HepG2 (cell line): Measurements from ENCODE around the gene MAPK12. TPM values are rescaled to one million over a fixed set of nuclear protein-coding genes. Genes with fewer than 3 reads are reported as not detected.
A peak's percentile ranks its signal among the peaks of the same experiment; 100 is the strongest.

Experiments
- ATAC-seq: fragments of 200-7000 bp; cut with Tn5 transposase; 3 replicates; pipeline ENCODE4 v1.9.1; 2020; ENCODE audit warnings: mild to moderate bottlenecking, moderate library complexity
- BruUV-seq: library from RNA; stranded (reverse); fragments of 400-500 nt; replicated peaks from 2 replicates; lab custom pipeline; 2021; lab: Mats Ljungman, UMichigan
- CTCF ChIA-PET: fragments of 300-600 bp; formaldehyde crosslinking; extraction: SDS; loops from one replicate; lab custom pipeline; 2021; ENCODE audit warnings: low total read pairs, inconsistent platforms, low intra/inter-chr PET ratio; lab: Yijun Ruan, JAX
- POLR2A ChIA-PET: fragments of 350-600 bp; sonication (Branson Sonifier 250); formaldehyde crosslinking; loops from one replicate; lab custom pipeline; 2020; ENCODE audit warnings: antibody characterized with exemption, inconsistent platforms; lab: Yijun Ruan, JAX
- DNase-seq: peaks from one replicate; pipeline ENCODE4 v3.0.0-alpha.2; 2015; ENCODE audit warnings: low spot score
- FAIRE-seq: peaks from 3 replicates; lab custom pipeline; 2011; peaks lifted over from hg19 to GRCh38; lab: Jason Lieb, UNC
- H2AFZ ChIP-seq: one replicate; pipeline ENCODE4 v1.6.1; 2011; ENCODE audit warnings: low read length, inconsistent platforms
- H3K27ac ChIP-seq: fragments of 300-600 bp; 3 replicates; pipeline ENCODE4 v1.8.0; 2011; ENCODE audit warnings: mixed run types, mild to moderate bottlenecking, mixed read lengths, low read length, inconsistent platforms; ENCODE audit not compliant: insufficient read depth; ENCODE audit errors: extremely low read length
- H3K27me3 ChIP-seq, 2 experiments: fragments of 200-600 bp in 1 of 2; 2 replicates in 1 of 2; 3 replicates in 1 of 2; pipeline versions ENCODE4 v1.6.0 to v1.8.0; 2011; ENCODE audit warnings: low read length in 2 of 2, mild to moderate bottlenecking in 2 of 2, moderate library complexity in 2 of 2, inconsistent platforms in 1 of 2; ENCODE audit not compliant: insufficient read depth in 2 of 2, control insufficient read depth in 1 of 2
- H3K36me3 ChIP-seq, 2 experiments: fragments of 200-600 bp in 1 of 2; replicated peaks in 1 of 2; 2 replicates in 1 of 2; 3 replicates in 1 of 2; pipeline versions ENCODE4 v1.5.1 to v1.8.0; 2011; ENCODE audit warnings: low read length in 2 of 2, inconsistent platforms in 1 of 2; ENCODE audit not compliant: insufficient read depth in 2 of 2, control insufficient read depth in 1 of 2
- H3K4me1 ChIP-seq: 2 replicates; pipeline ENCODE4 v1.5.1; 2012; ENCODE audit warnings: low read length, inconsistent platforms; ENCODE audit not compliant: insufficient read depth
- H3K4me2 ChIP-seq: 2 replicates; pipeline ENCODE4 v1.6.0; 2011; ENCODE audit warnings: low read depth, low read length, inconsistent platforms
- H3K4me3 ChIP-seq, 3 experiments: fragments of 200-600 bp in 1 of 3; sonication (generic), shearing (Covaris generic) in 1 of 3; replicated peaks in 1 of 3; 2 replicates each; pipeline ENCODE4 v1.5.1; 2011 to 2016; ENCODE audit warnings: low read length in 3 of 3, inconsistent platforms in 2 of 3, low read depth in 2 of 3, mild to moderate bottlenecking in 2 of 3, control low read depth in 1 of 3, mixed read lengths in 1 of 3; ENCODE audit not compliant: insufficient read depth in 1 of 3
- H3K79me2 ChIP-seq: one replicate; pipeline ENCODE4 v1.6.1; 2011; ENCODE audit warnings: low read length, inconsistent platforms; ENCODE audit not compliant: insufficient read depth
- H3K9ac ChIP-seq: 2 replicates; pipeline ENCODE4 v1.6.0; 2011; ENCODE audit warnings: mild to moderate bottlenecking, low read depth, low read length, inconsistent platforms; ENCODE audit not compliant: insufficient read depth
- H3K9me3 ChIP-seq: 2 replicates; pipeline ENCODE4 v1.5.1; 2012; ENCODE audit warnings: mild to moderate bottlenecking, low read length
- H4K20me1 ChIP-seq: 2 replicates; pipeline ENCODE4 v1.6.0; 2011; ENCODE audit warnings: inconsistent platforms, mild to moderate bottlenecking, low read length, moderate library complexity; ENCODE audit not compliant: insufficient read depth
- CBFB ChIP-seq: sonication (generic); formaldehyde crosslinking; IDR thresholded peaks from 2 replicates; pipeline ENCODE4 v1.4.0; 2020; ENCODE audit warnings: missing genetic modification reagents
- ERF ChIP-seq: IDR thresholded peaks from 2 replicates; pipeline ENCODE4 v1.6.1; 2018; ENCODE audit warnings: missing biosample characterization, missing genetic modification reagents
- GZF1 ChIP-seq: sonication (generic); formaldehyde crosslinking; IDR thresholded peaks from 2 replicates; pipeline ENCODE4 v1.5.1; 2020; ENCODE audit warnings: mild to moderate bottlenecking, missing genetic modification reagents
- JUN ChIP-seq: sonication (generic); formaldehyde crosslinking; IDR thresholded peaks from 2 replicates; pipeline ENCODE4 v1.4.0; 2020; ENCODE audit warnings: mild to moderate bottlenecking, missing genetic modification reagents
- MEIS1 ChIP-seq: sonication (generic); formaldehyde crosslinking; IDR thresholded peaks from 2 replicates; pipeline ENCODE4 v1.9.0; 2021; ENCODE audit warnings: mild to moderate bottlenecking, missing genetic modification reagents, moderate library complexity, borderline replicate concordance
- NR2F1 ChIP-seq, 2 experiments: fragments of 450-650 bp in 1 of 2; formaldehyde crosslinking in 1 of 2; IDR thresholded peaks; 2 replicates each; pipeline versions ENCODE4 v1.5.0 to v1.6.1; 2016 to 2020; ENCODE audit warnings: mild to moderate bottlenecking in 1 of 2, missing compliant biosample characterization in 1 of 2, missing genetic modification reagents in 1 of 2, moderate library complexity in 1 of 2
- SCMH1 ChIP-seq: sonication (generic); formaldehyde crosslinking; IDR thresholded peaks from 2 replicates; pipeline ENCODE4 v1.9.0; 2021; ENCODE audit warnings: missing genetic modification reagents, mild to moderate bottlenecking, borderline replicate concordance
- SP5 ChIP-seq: IDR thresholded peaks from 2 replicates; pipeline ENCODE4 v1.6.1; 2016; ENCODE audit warnings: low read depth, borderline replicate concordance
- ZBTB46 ChIP-seq: sonication (generic); formaldehyde crosslinking; IDR thresholded peaks from 2 replicates; pipeline ENCODE4 v1.4.0; 2020; ENCODE audit warnings: mild to moderate bottlenecking, missing genetic modification reagents, borderline replicate concordance
- ZNF629 ChIP-seq: sonication (generic); formaldehyde crosslinking; conservative IDR thresholded peaks from 2 replicates; pipeline ENCODE4 v1.5.0; 2020; ENCODE audit warnings: missing genetic modification reagents
- ZNF703 ChIP-seq: sonication (generic); formaldehyde crosslinking; IDR thresholded peaks from 2 replicates; pipeline ENCODE4 v1.5.1; 2020; ENCODE audit warnings: missing genetic modification reagents, mild to moderate bottlenecking, moderate library complexity, borderline replicate concordance
- ZNF766 ChIP-seq: sonication (generic); formaldehyde crosslinking; IDR thresholded peaks from 2 replicates; pipeline ENCODE4 v1.5.0; 2020; ENCODE audit warnings: missing genetic modification reagents, borderline replicate concordance
- ZNF800 ChIP-seq: sonication (generic); formaldehyde crosslinking; IDR thresholded peaks from 2 replicates; pipeline ENCODE4 v1.4.0; 2020; ENCODE audit warnings: missing genetic modification reagents
- ZNF83 ChIP-seq: sonication (generic); formaldehyde crosslinking; IDR thresholded peaks from 2 replicates; pipeline ENCODE4 v1.4.0; 2020; ENCODE audit warnings: missing genetic modification reagents, mild to moderate bottlenecking, borderline replicate concordance
- WGBS: methylation state at CpG from one replicate; pipeline ENCODE4 v1.1.6; 2017; ENCODE audit warnings: low lambda C conversion rate; 5-methylcytosine and 5-hydroxymethylcytosine counted together
- in situ Hi-C: cut with HindIII; loops from 2 replicates; pipeline ENCODE4 v1.10.0; 2017; ENCODE audit warnings: low pct_unique_long_range_greater_than_20kb; ENCODE audit not compliant: extremely low pct_ligation_motif_present
- intact Hi-C: fragments of 100-400 bp; cut with micrococcal nuclease; formaldehyde crosslinking; loops from one replicate; pipeline ENCODE4 v1.10.0; 2022; ENCODE audit not compliant: unreplicated experiment
- polyA plus RNA-seq, 8 experiments: library from polyadenylated mRNA; depleted of rRNA in 3 of 8; stranded (reverse) in 7 of 8; unstranded in 1 of 8; fragments of >200 nt; fragmentation: Illumina TruSeq in 4 of 8; extraction: Trizol in 4 of 8; gene quantifications; 2 replicates each; pipeline versions ENCODE4 v1.2.1 to v1.2.3, GENCODE V29; 2011 to 2016; ENCODE audit warnings: low read depth in 4 of 8, missing spikeins in 1 of 8, mixed read lengths in 1 of 8; ENCODE audit not compliant: insufficient read depth in 1 of 8
- total RNA-seq, 5 experiments: library from RNA; depleted of rRNA; stranded (reverse); fragments of >200 nt; fragmentation: Illumina TruSeq; extraction: Trizol; gene quantifications; 2 replicates each; pipeline ENCODE4 v1.2.3, GENCODE V29; 2016; ENCODE audit warnings: low read depth in 1 of 5

MAPK12 gene
- total and polyA plus RNA-seq, 2 of the 13 experiments (the other 11 are each of a cell fraction or from before 2014, with no cell fraction given): 22.2 to 23.3 TPM

- TF ChIP-seq ZNF800: 0 out of 2 replicates have a peak, but pooled peaks have one; percentile 40
- no peak for TF ChIP-seq ZNF629
- 0 out of 2 replicates have a peak, but pooled peaks have one; percentile 12 for TF ChIP-seq MEIS1 (CRISPR knock-in tag)
- TF ChIP-seq CBFB (CRISPR knock-in tag): no peak
- no peak for TF ChIP-seq ZNF766
- TF ChIP-seq GZF1: no peak
- TF ChIP-seq, all 625 proteins: peak for 37
These were observed 9.1 kb downstream of the MAPK12 start (continued) for GRCh38 chr22:50252082-50253045.

- Histone ChIP-seq H3K9ac (peak overlapping the region; percentile 29), H3K4me3 (peak overlapping the region; percentile 68 to 92 (median 84); a peak in 5 of 6 replicates), H3K36me3 (peaks cover 3 to 6% of the 10 kb centered on the region in 2 experiments; a peak in 3 of 5 replicates), H3K4me1 (peaks cover 37% of the 10 kb centered on the region), H4K20me1 (no peaks in the 10 kb centered on the region), H2AFZ (no peak overlapping the region), H3K27ac (peak overlapping the region; percentile 36), H3K4me2 (peak overlapping the region; percentile 96), H3K9me3 (no peaks in the 10 kb centered on the region), H3K27me3 (no peaks in the 10 kb centered on the region), H3K79me2 (peaks cover 3% of the 10 kb centered on the region)
- FAIRE-seq (no peak), ATAC-seq (no peak), DNase-seq (no peak)
- WGBS: 45% methylated on average over 6 of the region's 36 CpGs
- BruUV-seq: no TSS peak
- in situ Hi-C loops: no loop called here
- intact Hi-C loops: no loop called here
- POLR2A ChIA-PET: interaction anchor here (0.6 to 2.3 kb wide), 19 partner anchors 8 to 274 kb away, joined by 3 to 14 read pairs (median 5); partner anchors contain the start of genes DENND6B, LMF2, MAPK12 and NCAPH2
- CTCF ChIA-PET: interaction anchor here (1.0 to 2.0 kb wide), 8 partner anchors 20 to 247 kb away, joined by 3 to 11 read pairs (median 4); partner anchors contain the start of genes DENND6B and PPP6R2
- TF ChIP-seq ZNF800: no peak
- TF ChIP-seq NR2F1 (CRISPR knock-in tag; IDR thresholded peaks at IDR 0.05): 0 out of 4 replicates have a peak, but pooled peaks of 1 of the 2 experiments have one; percentile 26
- TF ChIP-seq ZBTB46 (CRISPR knock-in tag): 0 out of 2 replicates have a peak, but pooled peaks have one; percentile 69
- no peak for TF ChIP-seq JUN (CRISPR knock-in tag)
- 0 out of 2 replicates have a peak, but pooled peaks have one; percentile 2 for TF ChIP-seq SP5 (CRISPR knock-in tag)
- TF ChIP-seq SCMH1 (CRISPR knock-in tag): no peak
- 0 out of 2 replicates have a peak, but pooled peaks have one; percentile 24 for TF ChIP-seq ZNF703
- TF ChIP-seq ZNF83: peak; percentile 58; the same call in 1 of the 2 replicates
- no peak for TF ChIP-seq ERF (CRISPR knock-in tag)
These were observed 9.9 kb downstream of the MAPK12 start for GRCh38 chr22:50251477-50252081.
